ENCODE results near the gene IPCEF1. TPM values are rescaled to one million over a fixed set of nuclear protein-coding genes. Genes with fewer than 3 reads are reported as not detected.
"Not testable (repeated sequence)": the region's sequence is repeated elsewhere in the genome, so short reads cannot be mapped to it uniquely, and the experiment has no call there.

Gene IPCEF1
- total RNA-seq, 1 donor from 2014 or later = 18.8 TPM

DNA sequence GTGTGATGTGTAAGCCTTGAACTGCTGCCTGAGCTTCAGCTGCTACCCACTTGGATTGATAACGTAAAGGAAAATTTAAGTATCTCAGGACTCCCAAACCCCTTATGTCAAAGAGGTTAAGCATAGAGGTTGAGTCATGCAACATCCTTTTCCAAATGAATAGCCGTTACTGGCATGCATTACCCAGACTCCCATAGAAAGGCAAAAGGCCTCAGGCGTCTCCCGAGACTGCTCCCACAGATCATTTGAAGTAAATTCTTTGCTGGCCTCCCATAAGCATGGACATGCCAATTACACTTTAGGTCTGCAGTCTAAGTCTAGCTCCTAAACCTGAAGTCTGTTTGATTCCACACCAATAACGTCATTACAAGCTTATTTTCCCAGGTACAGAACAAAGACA is 14.7 kb downstream of the IPCEF1 start:
- Mint-ChIP-seq H3K27me3 (ENCODE audit: unreplicated experiment) (no peaks in the 10 kb centered on the region), H3K27ac (ENCODE audit: unreplicated experiment) (no peak overlapping the region), H3K4me3 (ENCODE audit: unreplicated experiment) (no peak overlapping the region), H3K36me3 (ENCODE audit: low read depth, unreplicated experiment) (no peaks in the 10 kb centered on the region), H3K9me3 (ENCODE audit: unreplicated experiment) (no peaks in the 10 kb centered on the region), H3K4me1 (ENCODE audit: unreplicated experiment) (peaks cover 28% of the 10 kb centered on the region)
- DNase-seq (ENCODE audit: low spot score) = no peak
- TF ChIP-seq, protein P1, sequence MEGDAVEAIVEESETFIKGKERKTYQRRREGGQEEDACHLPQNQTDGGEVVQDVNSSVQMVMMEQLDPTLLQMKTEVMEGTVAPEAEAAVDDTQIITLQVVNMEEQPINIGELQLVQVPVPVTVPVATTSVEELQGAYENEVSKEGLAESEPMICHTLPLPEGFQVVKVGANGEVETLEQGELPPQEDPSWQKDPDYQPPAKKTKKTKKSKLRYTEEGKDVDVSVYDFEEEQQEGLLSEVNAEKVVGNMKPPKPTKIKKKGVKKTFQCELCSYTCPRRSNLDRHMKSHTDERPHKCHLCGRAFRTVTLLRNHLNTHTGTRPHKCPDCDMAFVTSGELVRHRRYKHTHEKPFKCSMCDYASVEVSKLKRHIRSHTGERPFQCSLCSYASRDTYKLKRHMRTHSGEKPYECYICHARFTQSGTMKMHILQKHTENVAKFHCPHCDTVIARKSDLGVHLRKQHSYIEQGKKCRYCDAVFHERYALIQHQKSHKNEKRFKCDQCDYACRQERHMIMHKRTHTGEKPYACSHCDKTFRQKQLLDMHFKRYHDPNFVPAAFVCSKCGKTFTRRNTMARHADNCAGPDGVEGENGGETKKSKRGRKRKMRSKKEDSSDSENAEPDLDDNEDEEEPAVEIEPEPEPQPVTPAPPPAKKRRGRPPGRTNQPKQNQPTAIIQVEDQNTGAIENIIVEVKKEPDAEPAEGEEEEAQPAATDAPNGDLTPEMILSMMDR (IDR thresholded peaks at IDR 0.05; ENCODE audit: unreplicated experiment) = no peak

DNA sequence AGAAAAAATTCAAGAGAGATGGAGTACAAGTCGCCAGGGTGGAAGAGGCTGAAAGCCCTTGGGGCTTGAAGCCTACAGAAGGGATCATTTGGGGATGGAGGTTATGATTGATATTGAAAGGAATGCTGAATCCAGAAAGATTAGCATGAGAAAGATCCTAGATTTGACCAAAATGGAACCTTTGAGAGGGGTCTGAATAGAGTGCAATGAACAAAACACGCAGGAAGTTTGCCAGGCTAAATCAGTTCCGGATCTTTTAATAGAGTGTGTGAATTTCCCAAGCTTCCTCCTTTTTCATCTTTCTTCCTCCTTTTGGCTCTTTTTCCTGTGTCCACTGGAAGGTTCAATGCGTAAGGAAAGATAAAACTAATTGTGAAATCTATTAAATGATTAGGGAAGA is 15.3 kb downstream of the IPCEF1 start:
- TF ChIP-seq, protein P1 (IDR thresholded peaks at IDR 0.05; ENCODE audit: unreplicated experiment) = no peak
- no peak for DNase-seq (ENCODE audit: low spot score)
- peak overlapping the region; percentile 42 for H3K27ac Mint-ChIP-seq (ENCODE audit: unreplicated experiment)
- H3K4me1 Mint-ChIP-seq (ENCODE audit: unreplicated experiment) = peaks cover 28% of the 10 kb centered on the region
- H3K27me3 Mint-ChIP-seq (ENCODE audit: unreplicated experiment) = no peaks in the 10 kb centered on the region
- H3K36me3 Mint-ChIP-seq (ENCODE audit: low read depth, unreplicated experiment) = no peaks in the 10 kb centered on the region
- no peaks in the 10 kb centered on the region for H3K9me3 Mint-ChIP-seq (ENCODE audit: unreplicated experiment)
- no peak overlapping the region for H3K4me3 Mint-ChIP-seq (ENCODE audit: unreplicated experiment)

DNA sequence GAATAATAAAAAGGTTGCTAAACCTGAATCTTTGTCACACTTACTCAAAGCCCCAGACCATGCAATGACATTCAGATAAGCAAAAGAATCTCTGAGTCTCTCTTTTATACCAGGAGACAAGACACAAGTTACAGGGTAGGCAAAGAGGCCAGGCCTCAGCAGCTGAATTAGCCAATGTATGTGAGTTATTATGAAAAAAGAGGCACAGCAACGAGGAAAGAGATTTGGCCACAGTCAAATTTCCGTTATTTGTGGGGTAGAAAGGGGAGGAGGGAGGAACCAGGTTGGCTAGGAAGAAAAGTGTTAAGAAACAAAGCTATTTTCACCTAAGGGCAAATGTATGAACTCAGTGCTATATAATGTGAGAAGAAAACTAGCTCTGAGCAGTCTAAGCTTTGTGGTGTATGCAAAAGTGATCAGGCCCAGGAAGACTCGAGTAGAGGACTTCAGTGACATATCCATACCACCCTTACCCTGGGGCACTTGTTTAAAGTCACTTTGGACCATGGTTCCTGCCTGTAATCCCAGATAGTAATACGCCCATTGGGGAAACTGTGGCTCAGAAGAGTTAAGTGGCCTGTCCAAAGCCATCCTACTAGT is 19.1 kb downstream of the IPCEF1 start:
- no peaks in the 10 kb centered on the region for H3K27me3 Mint-ChIP-seq (ENCODE audit: unreplicated experiment)
- TF ChIP-seq, protein P1 (IDR thresholded peaks at IDR 0.05; ENCODE audit: unreplicated experiment) = no peak
- H3K27ac Mint-ChIP-seq (ENCODE audit: unreplicated experiment) = no peak overlapping the region
- no peaks in the 10 kb centered on the region for H3K36me3 Mint-ChIP-seq (ENCODE audit: low read depth, unreplicated experiment)
- peaks cover 15% of the 10 kb centered on the region for H3K4me1 Mint-ChIP-seq (ENCODE audit: unreplicated experiment)
- H3K4me3 Mint-ChIP-seq (ENCODE audit: unreplicated experiment) = no peak overlapping the region
- H3K9me3 Mint-ChIP-seq (ENCODE audit: unreplicated experiment) = no peaks in the 10 kb centered on the region
- DNase-seq (ENCODE audit: low spot score) = no peak

DNA sequence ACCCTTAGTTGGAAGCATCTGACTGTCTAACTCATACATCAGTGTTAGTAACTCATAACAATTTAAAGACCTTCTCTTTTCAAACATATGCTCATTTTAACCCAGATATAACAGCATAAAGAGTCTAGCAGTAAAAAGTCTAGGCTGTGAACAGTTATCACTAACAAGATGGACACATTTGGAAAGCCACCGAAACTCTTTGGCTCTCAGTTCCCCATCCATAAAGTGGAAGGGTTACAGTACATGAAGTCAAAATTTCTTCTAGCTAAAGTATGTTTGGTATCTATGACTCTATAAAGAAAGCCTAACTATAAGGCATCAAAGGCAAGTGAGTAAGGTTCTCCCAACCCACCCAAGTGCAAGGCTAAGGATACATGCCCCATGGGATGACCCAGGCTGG is 22.5 kb downstream of the IPCEF1 start:
- not testable (repeated sequence) for H3K4me3 Mint-ChIP-seq (ENCODE audit: unreplicated experiment); H3K27ac Mint-ChIP-seq (ENCODE audit: unreplicated experiment); H3K9me3 Mint-ChIP-seq (ENCODE audit: unreplicated experiment); H3K4me1 Mint-ChIP-seq (ENCODE audit: unreplicated experiment); H3K36me3 Mint-ChIP-seq (ENCODE audit: low read depth, unreplicated experiment); DNase-seq (ENCODE audit: low spot score); H3K27me3 Mint-ChIP-seq (ENCODE audit: unreplicated experiment)

DNA sequence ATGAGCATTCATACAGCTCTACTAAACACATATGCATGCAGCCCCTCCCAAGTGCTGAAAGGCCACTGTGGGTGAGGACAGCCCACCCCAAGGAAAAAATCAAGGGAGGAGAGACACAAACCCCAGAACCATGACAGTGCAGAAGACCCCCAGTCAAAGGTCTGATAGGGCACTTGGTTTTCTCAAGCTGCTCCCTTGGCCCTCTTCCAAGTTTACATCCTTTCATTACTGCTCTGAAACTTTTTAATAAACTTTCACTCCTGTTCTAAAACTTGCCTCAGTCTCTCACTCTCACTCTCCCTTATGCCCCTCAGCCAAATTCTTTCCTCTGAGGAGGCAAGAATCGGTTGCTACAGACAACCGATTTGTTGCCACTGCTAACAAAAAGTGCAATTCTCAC is 24.9 kb downstream of the IPCEF1 start:
- H3K4me1 Mint-ChIP-seq (ENCODE audit: unreplicated experiment) = peaks cover 4% of the 10 kb centered on the region
- H3K27ac Mint-ChIP-seq (ENCODE audit: unreplicated experiment) = no peak overlapping the region
- H3K4me3 Mint-ChIP-seq (ENCODE audit: unreplicated experiment) = no peak overlapping the region
- peaks cover 2% of the 10 kb centered on the region for H3K27me3 Mint-ChIP-seq (ENCODE audit: unreplicated experiment)
- DNase-seq (ENCODE audit: low spot score) = no peak
- TF ChIP-seq, protein P1 (IDR thresholded peaks at IDR 0.05; ENCODE audit: unreplicated experiment) = no peak
- H3K36me3 Mint-ChIP-seq (ENCODE audit: low read depth, unreplicated experiment) = no peaks in the 10 kb centered on the region
- no peaks in the 10 kb centered on the region for H3K9me3 Mint-ChIP-seq (ENCODE audit: unreplicated experiment)
